Measurements from ENCODE around the gene RAPGEF4. TPM values are rescaled to one million over a fixed set of nuclear protein-coding genes. Genes with fewer than 3 reads are reported as not detected.
A peak's percentile ranks its signal among the peaks of the same experiment; 100 is the strongest.

RAPGEF4 gene
- total RNA-seq, 1 donor from 2014 or later = 21.8 TPM

GRCh38 chr2:173075781-173076580, 340.3 kb downstream of the RAPGEF4 start, which contains the start of gene MAP3K20:
MAP3K20 (plus strand) TSS chr2:173075846; CDS start chr2:173091032, 15,186 bp downstream.
- peak within 1 kb of the TSS; percentile 90 for H3K27ac ChIP-seq
- ATAC-seq (peak; percentile 89), DNase-seq (peak; percentile 88)
- no peaks in the 10 kb centered on the region for H3K27me3 ChIP-seq
- no peaks in the 10 kb centered on the region for H3K36me3 ChIP-seq
- TF ChIP-seq, protein P1, sequence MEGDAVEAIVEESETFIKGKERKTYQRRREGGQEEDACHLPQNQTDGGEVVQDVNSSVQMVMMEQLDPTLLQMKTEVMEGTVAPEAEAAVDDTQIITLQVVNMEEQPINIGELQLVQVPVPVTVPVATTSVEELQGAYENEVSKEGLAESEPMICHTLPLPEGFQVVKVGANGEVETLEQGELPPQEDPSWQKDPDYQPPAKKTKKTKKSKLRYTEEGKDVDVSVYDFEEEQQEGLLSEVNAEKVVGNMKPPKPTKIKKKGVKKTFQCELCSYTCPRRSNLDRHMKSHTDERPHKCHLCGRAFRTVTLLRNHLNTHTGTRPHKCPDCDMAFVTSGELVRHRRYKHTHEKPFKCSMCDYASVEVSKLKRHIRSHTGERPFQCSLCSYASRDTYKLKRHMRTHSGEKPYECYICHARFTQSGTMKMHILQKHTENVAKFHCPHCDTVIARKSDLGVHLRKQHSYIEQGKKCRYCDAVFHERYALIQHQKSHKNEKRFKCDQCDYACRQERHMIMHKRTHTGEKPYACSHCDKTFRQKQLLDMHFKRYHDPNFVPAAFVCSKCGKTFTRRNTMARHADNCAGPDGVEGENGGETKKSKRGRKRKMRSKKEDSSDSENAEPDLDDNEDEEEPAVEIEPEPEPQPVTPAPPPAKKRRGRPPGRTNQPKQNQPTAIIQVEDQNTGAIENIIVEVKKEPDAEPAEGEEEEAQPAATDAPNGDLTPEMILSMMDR (IDR thresholded peaks at IDR 0.05) = peak; percentile 46
- peak within 1 kb of the TSS; percentile 73 for H3K4me3 ChIP-seq
- H3K9me3 ChIP-seq = no peaks in the 10 kb centered on the region
- peaks cover 14% of the 10 kb centered on the region for H3K4me1 ChIP-seq
- intact Hi-C loops (cut with DNase I) = no loop called here

GRCh38 chr2:173076581-173077345, 341.1 kb downstream of the RAPGEF4 start:
- ATAC-seq (peak; percentile 28), DNase-seq (peak; percentile 80)
- intact Hi-C loops (cut with DNase I) = no loop called here
- Histone ChIP-seq H3K4me1 (peaks cover 14% of the 10 kb centered on the region), H3K4me3 (peak overlapping the region; percentile 73), H3K27me3 (no peaks in the 10 kb centered on the region), H3K9me3 (no peaks in the 10 kb centered on the region), H3K27ac (peak overlapping the region; percentile 90), H3K36me3 (no peaks in the 10 kb centered on the region)
- TF ChIP-seq, protein P1 (IDR thresholded peaks at IDR 0.05) = no peak

DNA sequence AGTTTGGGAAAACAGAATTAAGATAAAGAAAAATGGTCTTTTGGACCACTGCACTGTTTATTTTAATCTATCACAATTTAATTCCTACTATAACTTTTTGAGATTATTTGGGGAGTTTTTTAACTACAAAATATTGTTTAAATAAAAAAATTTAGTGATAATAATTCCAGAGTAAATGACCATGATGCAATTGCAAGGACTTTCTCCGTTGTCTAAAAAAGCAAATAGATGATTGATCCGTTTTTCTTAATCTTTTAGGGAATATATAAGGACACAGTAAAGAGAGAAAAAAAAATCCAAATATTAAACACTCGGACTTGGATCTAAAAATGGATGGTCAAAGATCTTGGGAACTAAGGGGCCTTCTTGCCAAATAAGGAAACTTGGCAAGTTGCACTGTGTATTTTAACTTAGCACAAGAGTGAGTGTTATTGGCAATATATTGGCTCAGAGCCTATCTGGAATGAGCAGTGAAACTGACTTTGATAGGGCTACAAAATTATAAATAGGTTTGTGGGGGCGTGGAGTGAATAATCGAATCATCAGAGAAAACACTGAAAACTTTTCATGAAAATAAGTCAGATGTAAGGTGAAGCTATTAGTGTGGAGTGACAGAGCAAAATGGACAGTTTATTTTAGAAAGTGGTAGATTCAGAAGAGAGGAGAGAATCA, 342.0 kb downstream of the RAPGEF4 start:
- peaks cover 14% of the 10 kb centered on the region for H3K4me1 ChIP-seq
- no peak for DNase-seq
- intact Hi-C loops (cut with DNase I) = no loop called here
- TF ChIP-seq, protein P1 (IDR thresholded peaks at IDR 0.05) = no peak
- no peaks in the 10 kb centered on the region for H3K36me3 ChIP-seq
- peak overlapping the region; percentile 73 for H3K4me3 ChIP-seq
- no peaks in the 10 kb centered on the region for H3K9me3 ChIP-seq
- no peak for ATAC-seq
- H3K27me3 ChIP-seq = no peaks in the 10 kb centered on the region
- H3K27ac ChIP-seq = peak overlapping the region; percentile 90

DNA sequence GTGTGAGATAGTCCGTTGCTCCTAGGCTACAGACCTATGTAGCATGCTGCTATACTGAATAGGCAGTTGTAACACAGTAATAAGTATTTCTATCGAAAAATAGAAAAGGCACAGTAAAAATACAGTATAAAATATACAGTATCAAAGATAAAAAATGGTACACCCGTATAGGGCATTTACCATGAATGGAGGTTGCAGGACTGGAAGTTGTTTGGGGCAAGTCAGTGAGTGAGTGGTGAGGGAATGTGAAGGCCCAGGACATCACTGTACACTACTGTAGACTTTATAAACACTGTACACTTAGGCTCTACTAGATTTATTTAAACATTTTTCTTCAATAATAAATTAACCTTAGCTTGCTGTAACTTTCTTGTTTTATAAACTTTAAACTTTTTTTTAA, 343.5 kb downstream of the RAPGEF4 start:
- ATAC-seq (no peak), DNase-seq (no peak)
- H3K4me1 ChIP-seq = peaks cover 14% of the 10 kb centered on the region
- H3K36me3 ChIP-seq = no peaks in the 10 kb centered on the region
- H3K9me3 ChIP-seq = no peaks in the 10 kb centered on the region
- H3K27me3 ChIP-seq = no peaks in the 10 kb centered on the region
- TF ChIP-seq, protein P1 (IDR thresholded peaks at IDR 0.05) = no peak
- intact Hi-C loops (cut with DNase I) = no loop called here
- no peak overlapping the region for H3K4me3 ChIP-seq
- H3K27ac ChIP-seq = no peak overlapping the region

DNA sequence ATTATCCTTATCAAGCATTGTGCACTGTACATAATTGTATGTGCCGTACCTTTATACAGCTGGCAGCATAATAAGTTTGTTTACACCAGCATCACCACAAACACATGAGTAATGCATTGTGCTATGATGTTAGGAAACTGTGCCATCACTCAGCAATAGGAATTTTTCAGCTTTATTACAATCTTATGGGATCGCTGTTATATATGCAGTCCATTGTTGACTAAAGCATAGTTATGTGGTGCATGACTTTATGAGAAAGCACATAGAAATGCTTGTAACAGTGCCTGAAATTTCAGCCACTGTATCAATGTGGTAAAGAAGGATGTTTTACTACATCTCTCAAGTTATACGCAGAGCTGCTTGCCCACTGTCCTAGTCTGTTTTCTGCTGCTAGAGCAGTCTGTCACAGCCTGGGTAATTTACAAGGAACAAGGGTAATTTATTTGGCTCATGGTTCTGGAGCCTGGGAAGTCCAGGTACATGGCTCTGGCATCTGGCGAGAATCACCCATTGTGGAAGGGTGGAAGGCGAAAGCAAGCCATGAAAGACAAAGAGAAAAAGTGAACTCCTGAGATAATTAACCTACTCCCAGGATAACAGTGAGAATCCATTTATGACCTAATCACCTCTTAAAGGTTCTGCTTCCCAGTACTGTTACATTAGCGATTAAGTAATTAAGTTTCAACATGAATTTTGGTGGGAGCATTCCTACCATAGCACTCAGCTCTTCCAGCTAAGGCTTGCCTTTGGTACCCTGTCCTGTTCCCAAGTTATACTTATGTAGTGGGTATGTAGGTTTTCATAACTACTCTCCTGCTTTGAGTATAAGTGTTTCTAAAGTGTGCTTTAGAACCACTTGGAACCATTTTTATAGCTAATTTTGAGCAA, 344.6 kb downstream of the RAPGEF4 start:
- Histone ChIP-seq H3K27ac (no peak overlapping the region), H3K4me3 (no peak overlapping the region), H3K27me3 (no peaks in the 10 kb centered on the region), H3K4me1 (peaks cover 10% of the 10 kb centered on the region), H3K9me3 (no peaks in the 10 kb centered on the region), H3K36me3 (no peaks in the 10 kb centered on the region)
- intact Hi-C loops (cut with DNase I) = no loop called here
- TF ChIP-seq, protein P1 (IDR thresholded peaks at IDR 0.05) = no peak
- no peak for DNase-seq
- no peak for ATAC-seq

Measured in upper lobe of right lung (tissue), 1 donor.